HG03045 (cell line): ENCODE data around the gene FTCD.

ENCODE experiments used
- ATAC-seq: cut with Tn5 transposase; IDR thresholded peaks from one replicate; pipeline ENCODE4 v1.9.1; 2021; ENCODE audit warnings: mild to moderate bottlenecking, moderate library complexity; ENCODE audit not compliant: unreplicated experiment

Gene FTCD

DNA sequence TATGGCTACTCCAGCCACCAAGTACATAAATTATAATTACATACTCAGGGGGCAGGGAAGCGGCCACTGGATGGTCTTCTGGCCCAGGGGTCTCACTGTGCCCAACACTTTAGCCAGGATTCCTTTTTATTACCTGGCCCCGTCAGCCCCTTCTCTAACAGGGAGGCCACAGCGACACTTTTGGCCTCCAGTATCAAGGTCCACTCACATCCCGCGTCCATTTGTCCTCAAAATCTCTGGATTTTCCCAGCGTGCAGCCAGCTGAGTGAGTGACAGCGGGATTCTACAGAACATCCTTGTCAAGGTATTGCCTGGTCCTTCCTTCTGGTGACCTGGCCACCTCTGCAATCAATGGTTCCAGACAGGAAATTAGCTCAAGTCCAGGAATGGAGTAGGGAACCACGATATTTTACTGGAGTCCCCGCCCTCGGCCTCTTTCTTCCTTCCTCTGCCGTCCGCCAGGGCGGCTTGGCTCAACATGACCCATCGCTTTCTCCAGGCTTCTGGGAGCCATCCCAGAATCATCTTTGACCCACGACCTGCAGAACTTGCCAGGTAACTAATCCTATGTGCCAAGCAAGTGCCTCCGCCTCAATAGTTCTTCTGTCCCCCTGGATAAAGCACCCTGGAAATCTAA lies 60.2 kb downstream of the FTCD start:
- no peak for ATAC-seq

GRCh38 chr21:46094401-46095082 lies 60.8 kb downstream of the FTCD start:
- no peak for ATAC-seq

- ATAC-seq: no peak
Measured at GRCh38 chr21:46093668-46094400, 61.5 kb downstream of the FTCD start.

GRCh38 chr21:46092811-46093667 lies 62.3 kb downstream of the FTCD start:
- ATAC-seq: no peak

DNA sequence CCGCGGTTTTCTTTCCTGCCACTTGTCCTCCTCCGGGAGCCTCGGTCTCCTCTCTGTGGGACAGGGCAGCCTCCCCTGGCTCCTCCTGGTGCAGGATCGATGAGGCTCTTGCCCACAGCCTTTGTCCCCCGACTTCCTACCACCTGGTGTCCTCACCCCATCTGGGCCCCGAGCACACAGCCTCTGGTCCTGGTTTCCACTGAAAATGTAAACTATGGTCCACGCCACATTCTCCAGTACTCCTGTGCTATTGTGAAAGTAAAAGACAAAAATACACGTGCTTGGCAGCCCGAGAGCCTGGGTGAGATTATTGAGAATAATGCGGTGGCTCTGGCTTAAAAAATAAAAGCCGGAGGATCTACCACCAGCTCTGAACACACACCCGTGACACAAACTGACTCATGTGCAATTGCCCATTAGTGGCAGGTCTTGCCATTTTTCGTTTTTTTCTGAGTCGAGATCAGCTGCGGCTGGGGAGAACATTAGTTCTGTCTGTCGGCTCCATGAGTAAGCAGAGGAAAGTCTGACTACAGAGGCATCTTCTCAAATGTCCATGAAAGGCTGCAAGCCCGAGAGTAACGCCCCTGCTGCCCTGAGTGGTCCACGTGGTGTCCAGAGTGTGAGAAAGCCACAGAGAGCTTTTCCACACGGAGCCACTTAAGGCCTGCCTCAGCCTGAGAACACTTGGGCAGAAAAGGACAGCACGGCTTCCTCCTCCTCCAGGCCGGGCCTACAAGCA lies 63.2 kb downstream of the FTCD start:
- no peak for ATAC-seq

GRCh38 chr21:46091631-46092025 lies 63.8 kb downstream of the FTCD start:
- ATAC-seq: no peak

GRCh38 chr21:46091118-46091517 lies 64.3 kb downstream of the FTCD start:
- no peak for ATAC-seq

GRCh38 chr21:46089285-46089684 lies 66.1 kb downstream of the FTCD start:
- no peak for ATAC-seq

GRCh38 chr21:46088189-46088588 lies 67.2 kb downstream of the FTCD start:
- no peak for ATAC-seq

- no peak for ATAC-seq
Measured at GRCh38 chr21:46087641-46088040, 67.7 kb downstream of the FTCD start.
